Measurements from ENCODE around the gene ITPR3.

Gene ITPR3

DNA sequence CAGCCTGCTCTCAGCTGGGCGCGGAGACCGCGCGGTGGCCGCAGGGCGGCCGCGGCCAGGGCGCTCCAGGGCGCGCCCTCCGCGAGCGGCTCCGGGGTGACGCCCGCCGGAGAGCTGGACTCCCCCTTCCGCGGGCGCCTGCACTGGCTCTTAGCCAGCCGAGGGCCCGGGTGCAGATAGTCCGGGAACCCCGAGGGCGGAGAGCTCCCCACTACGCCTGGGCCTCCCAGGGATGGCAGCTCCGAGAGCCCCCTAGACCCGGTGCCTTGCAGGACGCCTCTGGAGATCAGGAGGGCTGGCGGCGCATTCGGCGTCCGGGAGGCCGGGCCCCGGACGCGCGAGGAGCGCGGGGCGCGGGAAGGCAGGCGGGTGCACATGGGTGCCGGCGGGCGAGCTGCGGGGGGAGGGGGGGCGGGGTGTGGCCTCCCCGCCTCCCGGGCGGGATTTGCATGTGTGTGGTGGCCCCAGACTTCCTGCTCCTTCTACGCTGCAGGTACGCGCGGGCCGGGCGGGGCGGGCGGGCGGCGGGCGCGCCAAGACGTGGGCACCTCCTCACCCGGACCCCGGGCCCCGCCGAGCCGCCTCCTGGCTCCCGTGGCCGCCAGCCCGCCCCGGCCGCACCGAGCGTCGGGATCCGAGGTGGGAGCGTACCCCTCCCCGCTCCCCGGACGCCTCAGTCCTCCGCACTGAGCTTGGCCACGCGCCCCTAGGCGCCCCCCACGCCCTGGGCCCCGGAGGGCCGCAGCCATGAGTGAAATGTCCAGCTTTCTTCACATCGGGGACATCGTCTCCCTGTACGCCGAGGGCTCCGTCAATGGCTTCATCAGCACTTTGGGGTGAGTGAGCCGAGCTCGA lies at the start of gene ITPR3:
TSS of gene ITPR3 (plus strand) at position 467 of the 855 bp plus-strand sequence. CDS start at position 748, 281 bp downstream.
- peak; percentile 25 for DNase-seq (ENCODE audit: low spot score)

DNA sequence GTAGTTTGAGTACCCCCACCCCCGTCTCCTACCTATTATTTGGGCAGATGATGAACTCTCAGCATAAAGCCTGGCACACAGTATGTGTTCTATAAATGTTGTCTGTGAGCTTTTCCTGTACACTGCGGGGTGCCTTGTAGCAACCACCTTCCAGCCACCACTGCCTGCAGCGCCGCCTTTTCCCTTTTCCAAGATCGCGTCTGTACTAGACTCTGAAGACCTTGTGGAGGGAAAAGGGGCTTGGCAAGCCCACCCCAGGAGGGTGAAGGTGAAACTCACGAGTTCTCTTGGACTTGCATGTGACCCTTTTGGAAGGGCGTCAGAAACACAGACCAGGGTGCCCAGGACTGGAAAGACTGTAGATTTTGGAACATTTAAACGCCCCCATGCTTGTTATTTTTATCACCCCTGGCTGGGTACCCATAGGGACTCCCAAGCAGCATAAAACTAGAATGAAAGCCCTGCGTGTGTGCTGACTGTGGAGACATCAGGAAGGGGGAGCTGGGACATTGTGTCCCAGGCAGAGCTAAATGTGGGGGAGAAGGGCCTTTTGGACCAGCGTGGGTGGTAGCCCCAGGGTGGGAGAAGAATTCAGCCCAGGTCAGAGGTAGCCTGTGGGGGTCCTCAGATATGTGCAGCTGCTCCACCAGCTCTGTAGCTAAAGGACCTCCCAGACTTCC lies 49.3 kb upstream of the ITPR3 start:
- no peak for DNase-seq (ENCODE audit: low spot score)

DNA sequence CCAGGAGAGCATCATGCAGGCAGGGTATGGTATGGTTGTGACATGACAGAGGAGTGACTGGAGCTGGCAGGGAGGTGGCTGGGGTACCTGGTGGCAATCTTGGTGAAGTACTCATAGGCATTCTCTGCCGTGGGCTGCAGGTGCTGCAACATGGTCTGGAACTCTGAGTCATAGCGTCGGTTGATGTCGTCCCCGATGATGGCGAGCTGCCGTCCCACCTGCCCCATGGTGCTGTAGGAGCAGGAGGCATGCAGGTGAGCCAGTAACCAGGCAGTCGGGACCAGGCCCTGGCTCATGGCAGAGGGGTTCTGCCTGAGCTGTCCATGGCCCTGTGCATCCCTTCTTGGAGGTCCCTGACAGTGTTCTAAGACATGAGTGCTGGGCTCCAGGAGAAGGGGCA lies 45.9 kb upstream of the ITPR3 start:
- DNase-seq (ENCODE audit: low spot score), result no peak

DNA sequence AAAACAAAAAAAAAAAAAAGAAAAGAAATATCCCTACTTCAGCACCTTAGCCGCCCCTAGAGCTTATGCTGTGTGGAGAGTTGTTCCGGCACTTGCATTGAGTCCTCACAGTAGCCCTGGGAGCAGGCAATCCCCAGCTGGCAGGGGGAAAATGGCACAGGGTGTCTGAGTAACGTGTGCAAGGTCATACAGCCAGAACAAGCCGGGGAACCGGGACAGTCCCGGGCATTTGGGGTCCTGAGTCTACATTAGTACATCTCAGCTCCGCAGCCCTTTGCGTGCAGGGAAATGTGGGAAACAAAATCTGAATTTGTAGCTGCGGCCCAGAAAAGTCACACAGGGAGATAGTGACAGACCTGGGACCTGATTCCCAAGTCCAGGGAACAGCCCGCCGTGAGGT lies 44.5 kb upstream of the ITPR3 start:
- no peak for DNase-seq (ENCODE audit: low spot score)

DNA sequence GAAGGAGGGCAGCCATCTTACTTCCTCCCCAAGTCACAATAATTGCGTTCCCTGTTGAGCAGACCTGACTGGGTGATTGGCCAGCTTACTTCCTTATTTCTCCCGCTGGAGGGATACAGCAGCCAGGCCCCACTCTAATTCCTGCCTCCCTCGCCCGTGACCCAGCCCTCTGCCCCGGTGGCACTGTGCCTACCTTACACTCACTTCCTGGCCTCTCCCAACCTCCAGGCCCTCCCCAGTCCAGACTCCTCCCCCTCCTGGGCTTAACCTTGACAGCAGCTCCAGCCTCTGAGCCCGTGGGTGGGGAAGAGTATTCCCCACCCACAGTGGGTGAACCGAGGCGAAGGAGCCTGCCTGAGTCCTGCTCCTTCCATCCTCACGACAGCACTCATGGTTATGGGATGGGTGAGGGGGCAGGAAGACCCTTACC lies 44.0 kb upstream of the ITPR3 start:
- DNase-seq (ENCODE audit: low spot score), result peak; percentile 63

DNA sequence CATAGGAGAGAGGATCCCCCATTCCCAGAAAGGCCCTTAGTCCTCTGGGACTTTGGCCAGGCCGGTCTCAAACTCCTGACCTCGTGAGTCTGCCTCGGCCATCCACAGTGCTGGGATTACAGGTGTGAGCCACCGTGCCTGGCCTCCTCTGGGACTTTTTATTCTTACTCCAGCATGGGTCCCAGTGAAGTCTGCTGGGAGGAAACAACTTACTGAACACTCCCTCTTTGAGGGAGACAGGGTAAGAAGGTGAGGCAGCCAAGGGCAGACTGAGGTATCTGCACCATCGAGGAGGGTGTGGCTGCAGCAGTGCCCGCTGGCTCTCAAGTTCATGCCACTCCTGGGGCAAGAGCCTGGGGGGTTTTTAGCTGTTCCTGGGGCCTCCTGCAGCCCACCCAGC lies 43.4 kb upstream of the ITPR3 start:
- peak; percentile 62 for DNase-seq (ENCODE audit: low spot score)

DNA sequence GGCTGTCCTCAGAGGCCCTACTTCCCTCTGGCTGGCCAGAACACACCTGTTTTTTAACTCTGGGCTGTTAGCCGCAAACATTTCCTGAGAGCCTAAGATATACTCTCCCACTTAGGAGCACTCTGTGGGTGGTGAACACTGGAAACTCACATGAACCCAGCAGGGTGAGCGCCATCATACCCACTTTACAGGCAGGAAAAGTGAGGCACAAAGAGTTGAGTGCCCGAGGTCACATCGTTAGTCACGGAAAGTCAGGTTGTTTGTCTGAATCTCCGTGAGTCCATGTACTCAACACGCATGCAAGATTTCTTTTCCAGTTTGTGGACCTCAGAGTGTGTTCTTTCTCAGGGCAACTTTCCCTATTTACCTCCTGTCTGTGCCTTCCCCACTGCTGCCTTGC lies 43.0 kb upstream of the ITPR3 start:
- peak; percentile 21 for DNase-seq (ENCODE audit: low spot score)

DNA sequence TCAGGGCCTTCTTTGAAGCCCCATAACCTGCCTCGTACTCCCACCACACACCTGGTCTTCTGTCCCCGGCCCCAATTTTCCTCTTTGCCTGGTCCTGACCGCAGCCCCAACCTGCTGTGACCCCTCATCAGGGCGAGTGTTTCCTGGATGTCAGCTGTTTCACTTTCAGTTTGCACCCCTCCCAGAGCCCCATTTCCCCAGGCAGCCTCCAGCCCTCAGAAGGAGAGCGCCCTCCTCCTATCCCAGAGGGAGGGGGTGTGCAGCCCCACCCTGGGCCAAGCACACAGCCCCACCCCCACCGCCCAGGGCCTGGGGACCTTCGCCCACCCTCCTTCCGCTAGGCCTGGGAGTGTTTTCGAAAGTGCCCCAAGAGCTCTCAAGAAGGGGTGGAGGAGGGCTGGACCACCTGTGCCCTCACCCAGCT lies 42.5 kb upstream of the ITPR3 start:
- peak; percentile 40 for DNase-seq (ENCODE audit: low spot score)

DNA sequence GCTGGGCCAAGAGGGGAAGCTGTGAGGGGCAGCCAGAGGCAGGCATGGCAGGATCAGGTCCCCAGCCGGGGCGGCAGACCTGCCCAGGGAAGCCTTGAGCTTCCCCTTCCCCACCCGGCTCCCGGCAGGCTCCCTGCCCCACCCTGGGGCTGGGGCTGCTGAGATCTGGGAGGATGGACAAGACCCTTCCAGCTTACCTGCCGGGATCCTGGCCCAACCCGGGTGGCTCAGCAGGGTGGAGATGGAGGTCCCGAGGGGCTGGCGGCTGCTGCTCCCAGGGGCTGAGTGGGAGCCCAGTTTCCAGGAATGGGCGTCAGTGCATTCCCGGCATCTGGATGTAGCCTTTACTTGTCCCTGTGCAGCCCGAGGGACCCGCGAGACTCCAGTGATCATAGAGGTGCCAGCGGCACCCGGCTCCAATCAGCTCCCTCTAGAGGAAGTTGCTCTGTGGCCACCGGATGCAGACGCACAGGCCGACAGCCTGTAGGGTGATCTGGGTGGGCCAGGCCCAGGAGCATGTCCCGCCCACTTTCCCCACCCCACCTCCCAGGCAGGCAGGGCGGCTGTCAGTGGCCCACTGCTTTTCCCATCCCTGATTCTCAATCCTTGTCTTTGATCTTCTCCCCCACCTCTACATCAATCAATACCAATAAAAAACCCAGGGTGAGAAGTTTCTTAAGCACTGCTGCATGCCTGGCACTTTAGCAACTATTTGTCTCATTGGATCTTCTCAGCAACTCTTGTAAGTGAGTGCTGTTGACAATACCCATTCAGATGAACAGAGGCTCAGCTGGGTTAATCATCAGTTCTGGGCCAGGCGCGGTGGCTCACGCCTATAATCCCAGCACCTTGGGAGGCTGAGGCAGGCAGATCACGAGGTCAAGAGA lies 41.1 kb upstream of the ITPR3 start, which contains the start of gene BAK1:
TSS of gene BAK1 (minus strand) at position 449 of the 887 bp plus-strand sequence. CDS start 2,672 bp downstream, outside the sequence.
- peak; percentile 67 for DNase-seq (ENCODE audit: low spot score)

DNA sequence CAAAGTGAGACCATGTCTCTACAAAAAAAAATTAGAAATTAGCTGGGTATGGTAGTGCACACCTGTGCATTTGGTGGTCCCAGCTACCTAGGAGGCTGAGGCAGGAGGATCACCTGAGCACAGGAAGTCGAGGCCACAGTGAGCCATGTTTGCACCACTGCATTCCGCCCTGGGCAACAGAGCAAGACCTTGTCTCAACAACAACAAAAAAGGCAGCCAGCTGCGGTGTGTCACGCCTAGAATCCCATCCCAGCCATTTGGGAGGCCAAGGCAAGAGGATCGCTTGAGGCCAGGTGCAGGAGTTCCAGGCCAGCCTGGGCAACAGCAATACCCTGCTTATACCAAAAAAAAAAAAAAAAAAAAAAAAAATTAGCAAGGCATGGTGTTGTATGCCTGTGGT lies 39.9 kb upstream of the ITPR3 start:
- no peak for DNase-seq (ENCODE audit: low spot score)

DNA sequence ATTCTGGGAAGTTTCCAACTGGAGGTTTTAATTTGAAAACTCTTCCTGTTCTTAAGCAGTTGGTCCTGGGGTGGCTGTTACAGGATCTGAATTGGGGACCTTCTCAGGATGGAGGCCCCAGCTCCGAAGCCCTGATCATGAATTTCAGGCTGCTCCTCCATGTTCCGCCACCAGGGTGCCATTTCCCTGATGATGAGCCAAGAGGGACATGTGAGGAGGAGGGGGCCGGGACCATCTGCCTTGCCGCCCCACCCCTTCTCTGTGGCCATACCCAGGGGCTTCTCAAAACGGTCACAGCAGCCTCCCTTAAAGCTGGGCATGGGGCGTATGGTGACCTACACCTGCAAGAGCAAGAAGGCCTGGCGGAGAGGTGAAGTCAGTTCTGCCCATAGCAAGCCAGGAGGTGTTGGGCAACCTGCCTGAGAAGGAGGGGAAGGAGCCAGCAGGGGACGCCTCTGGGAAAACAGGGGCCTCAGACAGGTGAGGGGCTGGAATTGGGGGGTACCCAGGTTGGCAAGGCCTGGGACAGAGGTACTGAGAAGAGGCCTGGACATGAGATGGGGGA lies 37.4 kb upstream of the ITPR3 start:
- DNase-seq (ENCODE audit: low spot score), result no peak

DNA sequence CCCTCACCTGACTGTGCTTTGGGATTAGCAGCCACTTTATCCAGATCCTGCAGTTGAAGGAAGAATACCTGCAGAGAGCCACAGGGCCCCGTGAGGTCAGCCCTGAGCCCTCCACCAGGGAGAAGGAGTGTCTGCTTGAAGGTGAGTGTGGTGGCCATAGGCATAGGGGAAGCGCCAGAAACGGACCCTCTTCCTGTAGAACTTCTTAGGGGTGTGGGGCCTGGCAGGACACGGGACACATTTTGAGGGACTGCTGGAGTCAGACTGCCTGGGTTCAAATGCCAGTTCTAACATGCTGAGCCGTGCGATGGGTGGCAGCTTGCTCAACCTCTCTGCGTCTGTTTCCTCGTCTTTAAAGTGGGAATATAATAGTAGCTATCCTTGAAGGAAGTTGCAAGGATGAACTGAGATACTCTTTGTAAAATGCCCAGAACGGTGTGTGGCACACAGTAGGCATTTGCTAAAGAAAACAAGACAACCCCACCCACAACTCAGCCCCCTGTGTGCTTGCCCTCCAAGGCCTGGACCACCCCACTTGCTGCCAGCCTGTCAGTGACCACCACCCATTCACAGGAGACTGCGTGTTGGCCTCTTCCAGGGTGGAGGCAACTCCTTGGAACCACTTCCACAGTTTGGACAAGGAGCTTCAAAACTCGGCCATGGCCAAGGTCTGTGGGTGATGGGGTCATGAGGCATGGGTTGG lies 36.3 kb upstream of the ITPR3 start:
- DNase-seq (ENCODE audit: low spot score), result no peak

DNA sequence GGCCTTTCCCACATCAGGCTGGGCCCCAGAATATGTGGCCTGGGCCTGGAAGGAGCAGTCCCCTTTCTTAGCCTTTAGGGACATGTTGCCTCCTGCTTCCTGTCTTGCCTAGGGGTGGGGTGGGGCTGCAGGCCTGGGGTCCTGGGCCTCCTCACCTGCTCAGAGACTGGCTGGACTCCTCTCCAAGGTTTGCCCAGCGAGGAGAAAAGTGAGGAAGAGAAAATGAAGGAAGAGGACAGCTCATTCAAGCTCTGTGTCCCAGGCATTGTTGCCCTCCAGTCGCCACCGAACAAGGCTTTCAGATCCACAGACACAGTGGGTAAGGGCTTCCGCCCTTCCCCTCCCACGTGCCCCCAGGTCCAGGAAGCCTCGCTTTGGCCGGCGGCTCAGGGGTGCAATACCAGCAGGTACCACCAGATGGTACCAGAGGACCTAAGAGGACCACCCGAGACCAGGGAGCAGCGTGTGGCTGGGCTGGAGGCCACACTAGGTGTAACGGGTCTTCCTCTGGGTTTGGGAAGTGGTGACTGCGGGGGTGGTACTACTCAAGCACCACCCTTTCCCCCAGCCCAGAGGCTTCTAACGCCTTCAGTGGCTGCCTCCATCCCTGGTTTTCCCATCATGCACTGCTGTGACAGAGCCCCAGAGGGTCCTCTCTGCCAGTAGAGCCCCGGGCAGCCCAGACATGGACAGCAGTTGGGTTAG lies 35.6 kb upstream of the ITPR3 start:
- peak; percentile 52 for DNase-seq (ENCODE audit: low spot score)

DNA sequence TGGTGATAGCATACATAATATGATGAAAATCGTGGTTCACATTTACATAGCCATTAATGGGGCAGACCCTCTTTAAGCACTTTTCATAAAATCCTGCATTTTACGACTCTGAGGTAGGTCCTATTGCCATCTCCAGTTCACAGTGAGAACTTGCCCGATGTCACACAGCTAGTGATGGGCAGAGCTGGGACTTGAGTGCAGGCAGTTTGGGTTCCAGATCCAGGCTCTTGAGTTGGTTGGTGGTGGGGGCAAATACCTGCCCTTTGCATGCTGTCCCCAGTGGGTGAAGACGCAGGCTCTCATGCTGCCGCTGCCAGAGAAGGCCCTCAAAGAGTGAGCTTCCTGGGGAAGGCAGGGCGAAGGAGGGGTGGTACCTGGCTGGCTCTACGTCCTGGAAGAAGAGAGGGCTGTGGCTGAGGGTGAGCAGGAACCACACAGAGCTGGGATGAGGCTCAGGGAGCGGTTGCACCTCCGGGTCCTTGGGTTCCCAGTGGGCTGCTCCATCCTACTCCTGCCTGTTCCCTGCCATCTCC lies 34.9 kb upstream of the ITPR3 start:
- DNase-seq (ENCODE audit: low spot score), result no peak

DNA sequence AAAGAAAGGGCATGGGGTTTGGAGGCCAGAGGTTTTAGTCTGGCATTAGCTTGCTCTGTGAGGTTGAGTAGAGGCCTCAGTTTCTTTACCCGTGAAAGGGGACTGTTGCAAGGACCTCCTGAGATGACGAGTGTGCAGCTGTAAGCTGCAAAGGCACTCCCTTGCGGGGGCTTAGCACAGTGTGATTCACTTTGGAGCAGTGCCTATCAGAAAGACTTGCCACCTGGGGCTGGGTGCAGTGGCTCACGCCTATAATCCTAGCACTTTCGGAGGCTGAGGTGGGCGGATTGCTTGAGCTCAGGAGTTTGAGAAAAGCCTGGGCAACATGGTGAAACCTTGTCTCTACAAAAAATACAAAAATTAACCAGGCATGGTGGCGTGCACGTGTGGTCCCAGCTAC lies 33.6 kb upstream of the ITPR3 start:
- no peak for DNase-seq (ENCODE audit: low spot score)

DNA sequence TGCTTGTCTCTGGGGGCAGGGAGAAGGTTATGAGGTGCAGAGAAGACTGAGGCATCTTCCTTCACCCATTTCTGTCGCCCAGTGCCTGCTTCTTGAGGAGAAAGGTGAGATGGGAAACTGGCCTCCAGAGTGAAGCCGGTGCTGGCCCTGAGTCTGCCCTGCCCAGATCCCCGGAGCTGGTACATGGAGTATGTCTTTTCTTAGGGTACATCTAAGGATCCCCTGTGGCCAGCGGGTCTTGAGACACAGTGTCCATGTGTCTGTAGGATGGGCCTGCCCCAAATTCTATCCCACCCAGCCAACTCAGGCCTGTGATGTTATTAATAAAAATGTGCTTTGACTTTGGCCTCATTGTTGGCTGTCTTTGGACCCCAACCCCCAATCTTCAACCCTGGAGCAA lies 32.2 kb upstream of the ITPR3 start:
- no peak for DNase-seq (ENCODE audit: low spot score)

DNA sequence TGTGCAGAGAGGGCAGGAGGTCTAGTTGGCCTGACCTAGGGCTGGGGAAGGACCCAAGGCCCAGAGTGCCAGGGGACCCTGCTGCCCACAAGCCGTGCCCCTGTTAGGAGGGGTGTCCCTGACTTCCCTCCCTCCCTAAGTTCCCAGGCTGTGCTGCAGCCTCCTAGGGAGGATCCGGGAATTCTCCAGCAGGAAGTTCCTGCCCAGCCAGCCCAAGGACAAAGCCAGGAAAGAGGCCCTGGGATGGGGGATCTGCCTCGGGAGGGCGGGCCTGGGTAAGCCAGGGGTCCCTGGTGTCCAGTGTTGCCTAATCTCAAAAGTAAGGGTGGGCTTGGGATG lies 31.8 kb upstream of the ITPR3 start:
- DNase-seq (ENCODE audit: low spot score), result no peak

DNA sequence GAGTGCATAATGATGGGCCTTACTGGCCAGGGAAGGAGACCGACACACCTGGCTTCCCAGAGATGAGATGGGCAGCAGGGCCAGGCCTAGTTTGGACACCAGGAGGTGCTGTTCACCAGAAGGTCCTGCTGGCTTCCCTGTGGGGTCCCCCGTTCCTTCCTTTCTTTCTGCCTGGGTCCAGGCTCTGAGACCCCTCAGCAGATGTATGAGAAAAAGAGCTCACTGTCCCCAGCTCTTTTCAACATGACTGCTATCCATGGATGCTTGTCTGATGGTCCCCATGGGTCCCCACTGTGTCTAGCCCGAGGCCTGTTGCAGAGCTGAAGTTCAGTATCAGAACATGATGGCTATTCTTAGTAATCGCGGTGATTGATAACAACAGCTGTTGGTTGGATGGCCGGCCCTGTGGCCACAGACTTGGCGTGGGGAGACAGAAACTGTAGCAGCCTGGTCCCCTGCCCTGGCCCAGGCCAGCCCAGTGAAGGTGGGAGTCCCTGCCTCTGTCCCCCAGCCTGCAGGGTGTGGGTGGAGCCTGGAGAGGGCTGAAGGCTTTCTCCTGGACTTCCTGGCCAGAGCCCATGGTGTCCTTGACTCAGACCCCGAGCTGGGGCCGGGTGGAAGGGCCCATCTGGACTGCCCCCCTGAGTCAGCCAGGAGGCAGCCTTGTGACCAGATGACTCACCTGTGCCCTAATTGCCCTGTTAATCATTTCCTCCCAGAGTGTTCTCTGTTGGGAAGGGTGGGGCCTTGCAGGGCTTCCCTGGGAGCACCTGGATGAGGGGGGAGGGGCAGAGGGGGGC lies 31.2 kb upstream of the ITPR3 start:
- DNase-seq (ENCODE audit: low spot score), result no peak

DNA sequence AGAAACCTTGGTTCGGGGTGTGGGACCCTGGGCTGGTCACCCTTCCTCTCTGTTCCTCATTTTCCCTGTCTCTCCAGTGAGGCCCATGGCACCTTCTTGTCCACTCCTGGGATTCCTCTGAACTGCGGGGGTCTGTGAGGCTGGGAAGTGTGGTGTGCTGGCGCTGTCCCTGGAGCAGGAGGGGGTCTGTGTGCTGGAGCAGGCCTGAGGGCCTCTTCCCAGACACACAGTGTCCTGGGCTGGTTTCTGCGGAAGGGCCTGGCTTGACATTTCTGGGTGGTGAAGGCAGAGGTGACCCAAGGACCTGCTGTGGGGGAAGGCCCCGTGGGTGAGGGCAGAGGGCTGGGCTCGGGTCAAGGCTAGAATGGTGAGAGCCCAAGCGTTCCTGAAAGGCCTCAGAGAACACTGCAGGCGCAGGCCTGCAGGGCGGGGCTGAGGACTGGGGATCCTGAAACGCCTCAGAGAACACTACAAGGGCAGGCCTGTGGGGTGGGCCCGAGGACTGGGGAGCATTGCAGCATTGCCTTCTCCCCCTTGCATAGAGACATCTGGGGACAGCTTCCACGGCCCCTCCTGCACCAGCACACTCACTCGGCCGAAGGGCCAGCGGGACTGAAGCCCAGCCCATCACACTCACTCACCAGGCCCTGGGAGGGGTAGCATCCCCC lies 30.5 kb upstream of the ITPR3 start:
- no peak for DNase-seq (ENCODE audit: low spot score)

Data from hematopoietic multipotent progenitor cell treated with erythropoietin and hydrocortisone succinate and interleukin-3 and kit ligand, for 17 days (in vitro differentiated cells).